Hepatocyte (in vitro differentiated cells): ENCODE measurements around the gene UGT2A1.

Source experiments
- CTCF ChIP-seq: fragments of 200-600 bp; sonication (generic); IDR thresholded peaks from 2 replicates; pipeline ENCODE4 v1.5.1; 2016; ENCODE audit warnings: antibody characterized with exemption, mild to moderate bottlenecking; ENCODE audit not compliant: poor library complexity
- EZH2 ChIP-seq: fragments of 200-600 bp; sonication (generic); IDR thresholded peaks from 2 replicates; pipeline ENCODE4 v1.6.1; 2016; ENCODE audit warnings: antibody characterized with exemption, mild to moderate bottlenecking, borderline replicate concordance
- EZH2phosphoT487 ChIP-seq: fragments of 200-600 bp; sonication (generic); IDR thresholded peaks from one replicate; pipeline ENCODE4 v1.6.1; 2018; ENCODE audit warnings: antibody characterized with exemption, mild to moderate bottlenecking, low read depth, moderate library complexity; ENCODE audit not compliant: unreplicated experiment, severe bottlenecking

- TF ChIP-seq EZH2phosphoT487: no peak
- TF ChIP-seq CTCF: no peak
- no peak for TF ChIP-seq EZH2
Observed at GRCh38 chr4:69546134-69546765, 106.8 kb downstream of the UGT2A1 start.
